ENCODE measurements around the gene SPTY2D1.

DNA sequence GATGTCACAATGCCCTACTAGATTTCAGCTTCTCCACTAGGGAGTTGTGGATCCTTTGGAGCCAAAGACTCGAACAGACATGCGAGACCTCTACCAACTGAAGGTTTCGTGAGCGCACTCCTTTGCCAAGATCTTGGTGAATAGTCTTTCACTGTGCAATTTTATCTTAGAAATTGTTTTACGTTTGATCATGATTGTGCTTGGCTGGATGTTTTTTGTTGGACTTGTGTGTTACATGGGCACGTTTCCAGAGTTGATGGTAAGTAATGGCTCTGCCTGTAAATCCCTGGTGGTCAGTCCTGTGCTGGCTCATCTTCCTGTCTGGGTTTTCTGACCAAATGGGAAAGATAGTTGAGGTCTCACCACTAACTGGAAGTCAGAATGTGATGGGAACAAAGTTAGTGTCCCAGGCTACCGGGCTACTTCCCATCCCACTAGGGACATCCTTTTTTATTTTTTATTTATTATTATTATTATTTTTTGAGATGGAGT lies 34.4 kb downstream of the SPTY2D1 start, which contains the start of gene MISFA:
- TF ChIP-seq POLR2A (IDR thresholded peaks at IDR 0.05; ENCODE audit: low read length) (no peak), GATA1 (IDR thresholded peaks at IDR 0.05; ENCODE audit: low read depth, low read length) (no peak)

All from erythroblast (primary cell).